Right ventricle myocardium superior (tissue), 1 donor: ENCODE results near the gene KCNA3. TPM values are rescaled to one million over a fixed set of nuclear protein-coding genes. Genes with fewer than 3 reads are reported as not detected.

Source experiments
- ATAC-seq: fragments of 200-7000 bp; cut with Tn5 transposase; one replicate; pipeline ENCODE4 v1.9.1; 2020; ENCODE audit warnings: mild to moderate bottlenecking; ENCODE audit not compliant: poor library complexity
- DNase-seq: peaks from one replicate; pipeline ENCODE4 v3.0.0-alpha.2; 2020
- intact Hi-C: fragments of 100-400 bp; cut with DNase I; formaldehyde crosslinking; loops from one replicate; pipeline ENCODE4 v1.11.2; 2022
- total RNA-seq: library from RNA; stranded (reverse); fragmentation: NEBNext Ultra II Directional; extraction: Animal tissue kit (Norgen Biotek cat#: 25700); gene quantifications from one replicate; pipeline ENCODE4 v1.2.1, GENCODE V29; 2021
- donor health status: DM: no; HTN: yes; CAD: no; lungs with severe emphysema.

KCNA3 gene
- total RNA-seq, 1 donor from 2014 or later, result 0.24 TPM

- intact Hi-C loops, result no loop called here
- DNase-seq, result no peak
- no peak for ATAC-seq
Measured at GRCh38 chr1:110626889-110627288, 47.9 kb downstream of the KCNA3 start.

Other genes with a start within 250 kb of the KCNA3 start
- gene PROK1, start 223.8 kb downstream of the KCNA3 start, total RNA-seq, result not detected
- gene KCNA10, start 155.8 kb downstream of the KCNA3 start, total RNA-seq, result not detected
- 0.70 TPM for gene KCNA2, start 68.6 kb downstream of the KCNA3 start, total RNA-seq
- gene CD53, start 198.2 kb upstream of the KCNA3 start, total RNA-seq, result 12.3 TPM